ENCODE measurements around the gene CHST15.
A peak's percentile ranks its signal among the peaks of the same experiment; 100 is the strongest.

Gene CHST15

DNA sequence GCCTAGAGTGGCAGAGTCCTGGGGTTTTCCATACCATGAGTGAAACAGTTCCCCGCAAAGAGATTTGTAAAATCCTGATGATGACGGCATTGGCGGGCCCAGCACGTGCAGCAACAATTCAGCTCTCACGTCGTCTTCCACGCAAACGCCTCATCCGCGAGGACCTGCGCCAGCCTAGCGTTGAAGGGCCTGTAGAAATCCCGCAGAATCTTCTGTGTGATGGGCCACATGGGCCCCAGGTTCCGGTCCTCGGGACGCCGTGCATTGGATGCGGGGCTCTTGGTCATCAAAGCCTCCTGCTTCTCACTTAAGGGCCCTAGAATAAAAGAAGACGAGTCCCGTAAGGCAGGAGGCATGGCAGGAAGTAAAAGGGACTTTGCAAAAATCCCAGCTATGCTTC lies 83.4 kb downstream of the CHST15 start:
- TF ChIP-seq, protein P1, sequence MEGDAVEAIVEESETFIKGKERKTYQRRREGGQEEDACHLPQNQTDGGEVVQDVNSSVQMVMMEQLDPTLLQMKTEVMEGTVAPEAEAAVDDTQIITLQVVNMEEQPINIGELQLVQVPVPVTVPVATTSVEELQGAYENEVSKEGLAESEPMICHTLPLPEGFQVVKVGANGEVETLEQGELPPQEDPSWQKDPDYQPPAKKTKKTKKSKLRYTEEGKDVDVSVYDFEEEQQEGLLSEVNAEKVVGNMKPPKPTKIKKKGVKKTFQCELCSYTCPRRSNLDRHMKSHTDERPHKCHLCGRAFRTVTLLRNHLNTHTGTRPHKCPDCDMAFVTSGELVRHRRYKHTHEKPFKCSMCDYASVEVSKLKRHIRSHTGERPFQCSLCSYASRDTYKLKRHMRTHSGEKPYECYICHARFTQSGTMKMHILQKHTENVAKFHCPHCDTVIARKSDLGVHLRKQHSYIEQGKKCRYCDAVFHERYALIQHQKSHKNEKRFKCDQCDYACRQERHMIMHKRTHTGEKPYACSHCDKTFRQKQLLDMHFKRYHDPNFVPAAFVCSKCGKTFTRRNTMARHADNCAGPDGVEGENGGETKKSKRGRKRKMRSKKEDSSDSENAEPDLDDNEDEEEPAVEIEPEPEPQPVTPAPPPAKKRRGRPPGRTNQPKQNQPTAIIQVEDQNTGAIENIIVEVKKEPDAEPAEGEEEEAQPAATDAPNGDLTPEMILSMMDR (IDR thresholded peaks at IDR 0.05; ENCODE audit: unreplicated experiment in 3 of 3), result no peak
- Mint-ChIP-seq H3K36me3 (ENCODE audit: low read depth) (peaks cover 47% of the 10 kb centered on the region), H3K9me3 (peaks cover 10% of the 10 kb centered on the region), H3K4me1 (peaks cover 43% of the 10 kb centered on the region), H3K27ac (no peak overlapping the region), H3K27me3 (ENCODE audit: low read depth) (peaks cover 7% of the 10 kb centered on the region), H3K4me3 (no peak overlapping the region)

DNA sequence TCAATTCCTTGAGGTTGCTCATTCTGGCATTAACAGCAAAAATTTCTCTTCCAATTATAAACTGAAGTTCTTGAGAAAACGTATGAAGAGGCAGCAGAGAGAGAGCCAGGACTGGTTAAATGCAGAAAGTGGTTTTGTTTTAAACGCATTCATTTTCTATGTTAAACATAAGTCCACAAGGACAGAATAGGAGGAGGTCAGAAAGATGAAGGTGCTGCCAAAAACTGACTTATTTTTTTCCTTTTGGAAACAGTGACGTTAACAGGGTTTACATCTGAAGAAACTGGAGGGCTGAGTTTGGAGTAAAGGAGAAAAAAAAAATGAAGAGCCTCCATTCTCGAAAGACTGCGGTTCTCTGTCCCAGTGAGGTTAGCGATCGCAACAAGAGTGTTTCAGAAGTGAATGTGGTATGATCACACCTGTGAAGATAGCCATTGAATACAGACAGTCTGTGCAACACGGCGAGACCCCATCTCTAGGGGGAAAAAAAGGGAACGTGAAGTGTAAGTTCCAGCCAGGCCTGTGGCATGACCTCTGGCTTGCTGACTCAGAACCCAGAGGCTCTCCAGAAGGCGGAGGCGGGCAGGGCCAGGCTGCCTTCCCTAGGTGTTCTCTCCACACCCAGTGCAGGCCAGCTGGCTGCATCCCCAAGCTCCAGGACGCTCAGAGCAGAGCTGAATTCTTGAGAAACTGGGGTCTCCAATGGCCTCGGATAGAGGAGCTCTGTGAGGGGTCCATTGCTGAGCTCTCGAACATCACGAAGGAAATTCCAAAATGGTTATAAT lies 84.0 kb downstream of the CHST15 start:
- Mint-ChIP-seq H3K9me3 (peaks cover 10% of the 10 kb centered on the region), H3K36me3 (ENCODE audit: low read depth) (peaks cover 47% of the 10 kb centered on the region), H3K27ac (peak overlapping the region in 2 of 3 experiments; percentile 13 to 33), H3K4me3 (no peak overlapping the region), H3K27me3 (ENCODE audit: low read depth) (peaks cover 5% of the 10 kb centered on the region), H3K4me1 (peaks cover 43% of the 10 kb centered on the region)
- TF ChIP-seq, protein P1 (IDR thresholded peaks at IDR 0.05; ENCODE audit: unreplicated experiment in 3 of 3), result no peak

DNA sequence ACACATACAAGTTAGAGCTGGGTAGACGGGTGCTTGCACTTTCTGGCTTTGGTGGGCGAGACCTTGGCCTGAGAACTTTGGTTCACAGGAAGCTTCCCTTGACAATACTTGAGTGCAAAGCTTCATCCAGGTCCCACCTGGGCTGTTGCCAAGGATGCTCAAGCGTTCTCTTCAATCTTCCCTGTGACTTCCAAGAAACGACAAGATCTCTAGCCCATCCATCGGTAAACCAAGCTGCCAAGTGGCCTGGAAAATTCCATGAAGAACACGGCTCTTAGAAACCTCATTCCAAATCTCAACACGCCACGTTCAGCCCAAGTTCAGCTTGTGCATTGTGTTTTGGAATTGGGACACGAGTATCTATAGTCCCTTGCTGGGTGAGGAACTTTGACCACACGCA lies 84.7 kb downstream of the CHST15 start:
- TF ChIP-seq, protein P1 (IDR thresholded peaks at IDR 0.05; ENCODE audit: unreplicated experiment in 3 of 3), result no peak
- Mint-ChIP-seq H3K27ac (peak overlapping the region in 2 of 3 experiments; percentile 13 to 33), H3K4me3 (no peak overlapping the region), H3K36me3 (ENCODE audit: low read depth) (peaks cover 42% of the 10 kb centered on the region), H3K9me3 (peaks cover 3% of the 10 kb centered on the region), H3K27me3 (ENCODE audit: low read depth) (peaks cover 5% of the 10 kb centered on the region), H3K4me1 (peaks cover 43% of the 10 kb centered on the region)

DNA sequence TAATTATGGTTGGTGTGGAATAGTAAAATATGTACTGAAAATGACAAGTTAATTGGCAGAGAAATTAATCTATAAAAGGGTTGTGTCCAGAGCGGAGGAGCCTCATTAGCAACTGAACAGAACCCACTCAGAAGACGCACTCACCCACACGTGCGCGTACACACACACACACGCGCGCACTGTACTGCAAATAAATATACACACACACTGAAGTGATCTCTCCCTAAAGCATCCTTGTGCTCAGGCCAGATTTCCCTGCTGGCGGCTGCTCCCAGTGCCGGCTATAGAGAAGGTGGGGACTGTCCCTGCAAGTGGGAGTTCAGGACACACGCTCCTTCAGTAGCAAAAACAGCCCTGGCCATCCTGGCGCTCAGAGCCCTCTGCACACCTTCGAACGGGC lies 85.2 kb downstream of the CHST15 start:
- Mint-ChIP-seq H3K4me1 (peaks cover 43% of the 10 kb centered on the region), H3K36me3 (ENCODE audit: low read depth) (peaks cover 37% of the 10 kb centered on the region), H3K27me3 (ENCODE audit: low read depth) (peaks cover 5% of the 10 kb centered on the region), H3K4me3 (no peak overlapping the region), H3K9me3 (peaks cover 2% of the 10 kb centered on the region), H3K27ac (peak overlapping the region in 1 of 3 experiments; percentile 35)
- TF ChIP-seq, protein P1 (IDR thresholded peaks at IDR 0.05; ENCODE audit: unreplicated experiment in 3 of 3), result no peak

DNA sequence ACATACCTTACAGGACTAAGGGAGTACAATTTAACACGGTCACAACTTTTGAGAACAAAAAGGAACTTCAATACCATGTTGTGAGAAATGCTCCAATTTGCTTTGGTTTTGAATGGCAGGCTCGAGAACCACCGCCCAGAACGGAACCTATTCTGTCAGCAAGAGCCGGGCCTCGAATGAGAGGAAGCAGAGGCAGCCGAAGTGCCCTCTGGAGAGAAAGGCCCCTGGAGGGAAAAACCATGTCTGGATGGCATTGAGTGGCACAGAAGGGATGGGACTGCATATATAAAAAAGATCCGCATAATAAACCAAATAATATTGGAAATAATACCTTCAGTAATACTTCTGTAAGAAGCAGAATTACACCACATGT lies 85.6 kb downstream of the CHST15 start:
- H3K4me3 Mint-ChIP-seq, result no peak overlapping the region
- H3K9me3 Mint-ChIP-seq, result peaks cover 2% of the 10 kb centered on the region
- H3K27ac Mint-ChIP-seq, result peak overlapping the region in 1 of 3 experiments; percentile 35
- H3K36me3 Mint-ChIP-seq (ENCODE audit: low read depth), result peaks cover 33% of the 10 kb centered on the region
- H3K27me3 Mint-ChIP-seq (ENCODE audit: low read depth), result peaks cover 6% of the 10 kb centered on the region
- TF ChIP-seq, protein P1 (IDR thresholded peaks at IDR 0.05; ENCODE audit: unreplicated experiment in 3 of 3), result no peak
- H3K4me1 Mint-ChIP-seq, result peaks cover 43% of the 10 kb centered on the region
